OCI-M2 (cell line): ENCODE data around the gene FZD8.
"Not testable (repeated sequence)": the region's sequence is repeated elsewhere in the genome, so short reads cannot be mapped to it uniquely, and the experiment has no call there.

Experiments used
- DNase-seq: peaks from one replicate; lab custom pipeline; 2025; ENCODE audit not compliant: unreplicated experiment; lab: John Stamatoyannopoulos, UW

FZD8 gene, protein sequence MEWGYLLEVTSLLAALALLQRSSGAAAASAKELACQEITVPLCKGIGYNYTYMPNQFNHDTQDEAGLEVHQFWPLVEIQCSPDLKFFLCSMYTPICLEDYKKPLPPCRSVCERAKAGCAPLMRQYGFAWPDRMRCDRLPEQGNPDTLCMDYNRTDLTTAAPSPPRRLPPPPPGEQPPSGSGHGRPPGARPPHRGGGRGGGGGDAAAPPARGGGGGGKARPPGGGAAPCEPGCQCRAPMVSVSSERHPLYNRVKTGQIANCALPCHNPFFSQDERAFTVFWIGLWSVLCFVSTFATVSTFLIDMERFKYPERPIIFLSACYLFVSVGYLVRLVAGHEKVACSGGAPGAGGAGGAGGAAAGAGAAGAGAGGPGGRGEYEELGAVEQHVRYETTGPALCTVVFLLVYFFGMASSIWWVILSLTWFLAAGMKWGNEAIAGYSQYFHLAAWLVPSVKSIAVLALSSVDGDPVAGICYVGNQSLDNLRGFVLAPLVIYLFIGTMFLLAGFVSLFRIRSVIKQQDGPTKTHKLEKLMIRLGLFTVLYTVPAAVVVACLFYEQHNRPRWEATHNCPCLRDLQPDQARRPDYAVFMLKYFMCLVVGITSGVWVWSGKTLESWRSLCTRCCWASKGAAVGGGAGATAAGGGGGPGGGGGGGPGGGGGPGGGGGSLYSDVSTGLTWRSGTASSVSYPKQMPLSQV

GRCh38 chr10:35642035-35642792 lies at the start of gene FZD8:
TSS of gene FZD8 (minus strand) at chr10:35642296. CDS start at chr10:35641429, 867 bp downstream.
- DNase-seq: peak; percentile 50

DNA sequence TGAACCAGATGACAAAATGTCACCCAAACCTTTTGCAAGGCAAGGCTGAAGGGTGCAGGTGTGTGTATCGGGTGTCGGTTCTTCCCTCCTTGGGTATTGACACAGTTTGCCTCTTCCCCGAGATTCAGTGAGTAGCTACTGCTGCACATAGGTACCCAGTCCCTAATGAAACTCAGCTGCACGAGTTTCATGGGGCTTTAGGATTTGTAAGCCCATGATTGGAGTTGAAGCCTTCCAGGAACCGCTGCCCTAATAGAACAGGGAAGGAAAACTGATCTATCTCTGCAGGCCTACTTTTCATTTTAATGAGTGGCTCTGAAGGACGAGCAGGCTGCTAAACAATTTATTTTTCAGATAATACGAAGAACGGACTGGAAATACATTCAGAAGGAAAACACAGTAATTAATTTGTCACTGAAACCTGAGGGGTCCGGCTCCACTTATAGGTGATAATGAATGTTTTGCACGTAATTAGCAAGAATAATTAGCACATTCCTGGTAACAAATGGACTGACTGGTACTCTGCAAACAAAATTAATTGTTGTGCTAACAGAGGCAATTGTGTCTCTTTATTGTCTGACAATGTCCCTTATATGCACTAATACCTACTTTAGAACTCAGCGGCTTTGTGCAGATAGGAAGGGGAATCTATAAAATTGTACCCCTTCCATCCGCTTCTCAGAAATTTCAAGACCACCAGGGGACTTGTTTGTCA lies 49.6 kb upstream of the FZD8 start:
- DNase-seq: no peak

- no peak for DNase-seq
Measured at GRCh38 chr10:35690534-35690933, 48.4 kb upstream of the FZD8 start.

DNA sequence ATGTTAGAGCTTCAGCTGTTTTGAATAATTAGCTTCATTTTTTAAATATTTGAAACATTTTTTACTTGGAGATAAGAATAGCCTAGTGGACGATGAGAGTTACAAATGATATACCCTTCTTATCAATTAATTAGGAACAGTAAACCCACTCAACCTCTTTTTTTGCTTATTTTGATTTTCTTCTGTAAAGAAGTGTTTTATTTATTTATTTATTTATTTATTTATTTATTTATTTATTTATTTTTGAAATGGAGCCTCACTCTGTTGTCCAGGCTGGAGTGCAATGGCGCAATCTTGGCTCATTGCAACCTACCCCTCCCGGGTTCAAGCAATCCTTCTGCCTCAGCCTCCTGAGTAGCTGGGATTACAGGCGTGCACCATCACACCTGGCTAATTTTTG lies 43.8 kb upstream of the FZD8 start:
- DNase-seq: not testable (repeated sequence)

- DNase-seq: no peak
Measured at GRCh38 chr10:35685402-35685801, 43.3 kb upstream of the FZD8 start.

DNA sequence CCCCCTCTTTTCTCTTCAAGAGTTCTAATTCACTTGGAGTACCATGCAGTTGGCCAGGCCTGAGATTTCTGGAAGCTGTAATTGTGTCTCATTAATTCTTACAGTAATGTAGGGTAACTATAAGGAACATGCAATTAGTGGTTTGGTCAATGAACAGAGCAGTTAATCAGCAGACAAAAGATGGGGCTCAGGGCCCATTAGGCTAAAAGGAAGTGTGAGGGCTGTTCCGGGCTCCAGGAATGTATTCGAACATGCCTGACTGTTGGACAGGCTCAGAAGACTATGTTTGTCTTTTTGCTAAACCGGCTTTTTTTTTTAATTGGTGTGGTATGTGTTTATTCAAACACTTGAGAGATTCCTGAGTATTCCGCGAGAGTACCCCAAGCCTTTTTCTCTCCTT lies 42.5 kb upstream of the FZD8 start:
- DNase-seq: no peak

DNA sequence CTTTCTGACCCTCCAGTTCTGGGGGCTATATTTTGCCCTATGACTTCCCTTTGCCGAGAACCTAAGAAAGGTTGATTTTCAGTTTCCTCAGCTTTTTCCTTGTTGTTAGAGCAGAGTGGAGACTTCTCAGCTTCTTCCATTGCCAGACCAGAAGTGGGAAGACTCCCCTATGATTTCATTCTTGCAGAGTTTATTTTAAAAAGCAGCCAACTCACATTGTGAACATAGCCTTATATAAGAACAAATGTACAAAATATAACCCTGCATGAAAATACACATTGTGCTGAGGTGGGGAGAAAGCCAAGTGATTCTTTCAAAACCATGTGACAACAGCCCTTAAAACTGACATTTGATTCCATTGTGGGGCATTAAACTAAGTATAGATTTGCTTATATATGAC lies 33.8 kb upstream of the FZD8 start:
- DNase-seq: no peak

GRCh38 chr10:35674843-35675242 lies 32.7 kb upstream of the FZD8 start:
- no peak for DNase-seq

GRCh38 chr10:35668865-35669650 lies 27.0 kb upstream of the FZD8 start:
- DNase-seq: no peak

DNA sequence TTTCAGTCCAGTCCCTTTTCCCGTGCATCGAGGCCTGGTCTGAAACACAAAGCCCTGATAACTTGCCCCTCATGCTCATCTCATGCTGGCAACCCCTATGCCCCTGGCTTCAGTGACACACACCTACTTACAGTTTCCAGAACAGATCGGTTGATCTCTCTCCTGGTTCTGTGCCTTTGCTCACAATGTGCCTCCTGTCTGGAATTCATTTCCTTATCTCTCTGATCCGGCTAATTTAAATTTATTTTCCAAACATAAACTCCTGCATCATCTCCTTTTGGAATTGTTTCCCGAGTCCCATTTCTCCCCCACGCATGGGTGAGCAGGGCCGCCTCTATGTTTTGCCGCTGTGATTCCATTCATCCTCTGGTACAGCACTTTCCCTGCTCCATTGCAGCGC lies 25.9 kb upstream of the FZD8 start:
- no peak for DNase-seq

- no peak for DNase-seq
Measured at GRCh38 chr10:35667270-35667889, 25.3 kb upstream of the FZD8 start.

DNA sequence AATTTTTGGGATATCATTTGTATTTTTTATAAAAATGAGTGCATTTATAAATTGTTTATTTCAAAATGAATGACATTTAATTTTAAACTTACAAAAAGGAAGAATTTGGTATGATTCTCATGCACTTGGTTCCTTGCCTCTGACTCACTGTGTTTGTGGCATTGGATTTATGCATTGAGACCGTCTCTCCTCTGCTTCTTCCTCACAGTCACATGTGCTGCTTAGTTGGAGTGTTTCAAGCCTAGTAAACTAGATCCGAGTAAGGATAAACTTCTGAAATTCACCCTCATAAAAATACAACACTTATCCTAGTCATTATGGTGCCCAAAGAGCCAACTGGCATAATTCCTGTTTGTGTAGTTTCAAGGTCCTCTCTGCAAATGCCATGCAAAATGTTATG lies 19.1 kb upstream of the FZD8 start:
- DNase-seq: no peak

GRCh38 chr10:35659456-35659855 lies 17.4 kb upstream of the FZD8 start:
- no peak for DNase-seq

GRCh38 chr10:35657621-35658020 lies 15.5 kb upstream of the FZD8 start:
- no peak for DNase-seq

- DNase-seq: no peak
Measured at GRCh38 chr10:35652824-35653223, 10.7 kb upstream of the FZD8 start.

DNA sequence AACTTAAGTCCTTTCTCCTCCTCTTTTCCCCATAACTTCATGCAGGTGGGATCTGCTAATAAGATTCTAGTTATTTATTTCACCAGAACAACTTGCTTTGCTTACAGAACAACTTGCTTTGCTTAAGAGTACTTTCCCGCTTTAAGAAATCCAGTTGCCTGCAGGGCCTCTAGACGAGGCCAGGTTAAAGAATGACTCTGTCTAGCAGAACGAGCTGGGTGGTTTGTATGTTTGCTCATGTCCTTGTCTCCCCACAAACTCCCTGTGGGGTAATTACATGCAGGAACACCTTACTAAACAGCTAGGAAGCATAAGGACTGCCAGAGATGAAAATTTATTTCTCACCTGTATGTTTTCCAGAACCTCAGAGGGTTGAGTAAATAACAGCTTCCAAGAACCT lies 8.8 kb upstream of the FZD8 start:
- DNase-seq: no peak

DNA sequence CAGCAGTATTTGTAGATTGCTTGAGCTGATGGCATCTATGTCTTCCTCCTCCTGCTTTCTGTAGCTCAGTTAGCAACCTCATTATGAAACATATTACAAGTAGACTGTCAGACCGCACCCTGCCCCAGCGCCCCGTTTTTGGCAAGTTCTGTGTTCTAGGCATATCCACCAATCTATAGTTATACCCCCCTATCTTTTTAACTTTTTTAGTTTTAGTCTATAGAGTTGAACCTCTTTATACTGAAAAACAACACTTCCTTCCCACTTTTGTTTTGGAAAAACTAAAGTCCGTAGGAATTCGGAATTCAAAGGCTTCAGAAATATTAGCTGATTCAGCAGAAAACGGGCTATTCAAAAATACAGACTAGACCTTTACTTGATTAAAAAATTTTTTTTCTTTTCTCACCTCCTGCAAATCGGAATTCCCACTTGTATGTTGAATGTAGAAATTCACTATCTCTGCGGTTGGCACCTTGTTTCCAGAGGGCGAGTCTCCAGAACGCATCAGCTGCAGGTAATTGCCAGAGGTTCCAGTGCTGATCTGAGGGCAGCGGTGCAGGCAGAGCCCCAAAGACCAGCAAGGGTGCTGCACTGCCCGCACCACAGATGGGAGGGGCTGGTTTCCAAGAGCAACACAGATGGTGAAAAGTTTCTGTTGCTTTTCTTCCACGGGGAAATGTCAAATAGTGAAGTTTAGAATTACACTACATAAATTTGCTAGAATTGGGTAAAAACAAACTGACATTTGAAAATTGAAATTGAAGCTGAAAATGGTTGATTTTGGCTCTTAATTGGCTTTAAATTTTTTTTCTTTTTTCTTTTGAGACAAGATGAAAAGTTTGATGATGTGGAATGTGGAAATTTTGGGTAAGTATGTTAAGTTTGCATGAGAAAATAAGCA lies 2.2 kb upstream of the FZD8 start:
- DNase-seq: no peak

DNA sequence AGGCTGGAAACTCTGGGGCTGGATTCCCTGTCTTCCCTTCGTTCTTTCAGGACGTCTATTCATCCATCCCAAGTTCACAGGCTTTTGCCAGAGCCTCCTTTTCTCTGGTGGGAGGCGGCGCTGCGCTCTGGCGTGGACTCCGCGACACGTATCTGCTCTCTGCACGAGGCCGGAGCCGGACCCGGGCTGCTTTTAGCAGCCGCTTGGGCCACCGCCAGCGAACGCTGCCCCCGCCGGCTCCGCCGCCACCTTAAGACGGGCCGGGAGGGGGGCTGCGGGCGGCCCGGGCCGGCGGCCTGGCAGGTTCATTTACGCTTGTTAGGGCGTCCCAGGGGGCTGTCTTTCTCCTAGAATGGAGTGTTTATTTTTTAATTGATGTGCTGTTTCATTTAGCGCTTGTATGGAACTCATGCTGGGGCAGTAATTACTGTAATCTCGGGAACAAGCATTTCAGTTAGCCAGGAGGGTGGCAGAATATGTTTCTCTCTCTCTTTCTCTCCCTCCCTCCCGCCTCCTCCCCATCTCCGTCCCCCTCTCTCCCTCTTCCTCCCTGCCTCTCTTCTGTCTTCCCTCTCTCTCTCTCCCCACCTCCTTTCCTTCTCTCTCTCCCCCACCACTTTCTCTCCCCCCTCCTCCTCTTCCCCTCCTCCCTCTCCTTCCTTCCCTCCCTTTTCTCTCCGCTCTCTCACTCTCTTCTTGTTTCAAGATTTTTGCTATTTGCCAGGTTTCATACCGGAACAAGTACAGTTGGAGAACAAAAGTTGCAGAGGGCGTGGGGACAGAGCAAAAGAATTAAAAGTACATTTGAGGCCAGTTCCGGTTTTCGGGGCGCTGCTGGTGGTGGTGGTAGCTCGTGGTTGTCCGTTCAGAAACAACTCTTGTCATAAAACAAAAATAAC lies 1.3 kb upstream of the FZD8 start:
- DNase-seq: no peak
